Ishikawa (cell line): ENCODE results near the gene TMUB1.
A peak's percentile ranks its signal among the peaks of the same experiment; 100 is the strongest.

ENCODE experiments used
- CEBPB ChIP-seq: IDR thresholded peaks from 2 replicates; pipeline ENCODE4 v1.6.1; 2012
- CREB1 ChIP-seq: IDR thresholded peaks from 2 replicates; pipeline ENCODE4 v1.6.1; 2012; ENCODE audit warnings: low read depth
- EGR1 ChIP-seq: IDR thresholded peaks from 2 replicates; pipeline ENCODE4 v1.6.1; 2012
- EP300 ChIP-seq: IDR thresholded peaks from 2 replicates; pipeline ENCODE4 v1.6.1; 2012; ENCODE audit warnings: borderline replicate concordance
- FOXM1 ChIP-seq: IDR thresholded peaks from 2 replicates; pipeline ENCODE4 v1.6.1; 2012; ENCODE audit warnings: low read depth, borderline replicate concordance
- NFIC ChIP-seq: IDR thresholded peaks from 2 replicates; pipeline ENCODE4 v1.6.1; 2012
- RAD21 ChIP-seq: IDR thresholded peaks from 2 replicates; pipeline ENCODE4 v1.6.1; 2012; ENCODE audit warnings: low read depth
- TAF1 ChIP-seq: IDR thresholded peaks from 2 replicates; pipeline ENCODE4 v1.6.1; 2012; ENCODE audit warnings: low read depth, mild to moderate bottlenecking
- TCF12 ChIP-seq: IDR thresholded peaks from 2 replicates; pipeline ENCODE4 v1.6.1; 2012; ENCODE audit warnings: low read depth
- TEAD4 ChIP-seq: IDR thresholded peaks from 2 replicates; pipeline ENCODE4 v1.6.1; 2012
- YY1 ChIP-seq: IDR thresholded peaks from 2 replicates; pipeline ENCODE4 v1.6.1; 2012; ENCODE audit warnings: low read depth
- ZBTB7A ChIP-seq: IDR thresholded peaks from 2 replicates; pipeline ENCODE4 v1.6.1; 2012; ENCODE audit warnings: low read depth
- TF ChIP-seq, protein P1 (sequence below): IDR thresholded peaks from 2 replicates; pipeline ENCODE4 v1.6.1; 2012
- TF ChIP-seq, protein P2 (sequence below): IDR thresholded peaks from 2 replicates; pipeline ENCODE4 v1.6.1; 2012
- TF ChIP-seq, protein P3 (sequence below): IDR thresholded peaks from 2 replicates; pipeline ENCODE4 v1.6.1; 2012; ENCODE audit warnings: low read depth, mild to moderate bottlenecking

TMUB1 gene

DNA sequence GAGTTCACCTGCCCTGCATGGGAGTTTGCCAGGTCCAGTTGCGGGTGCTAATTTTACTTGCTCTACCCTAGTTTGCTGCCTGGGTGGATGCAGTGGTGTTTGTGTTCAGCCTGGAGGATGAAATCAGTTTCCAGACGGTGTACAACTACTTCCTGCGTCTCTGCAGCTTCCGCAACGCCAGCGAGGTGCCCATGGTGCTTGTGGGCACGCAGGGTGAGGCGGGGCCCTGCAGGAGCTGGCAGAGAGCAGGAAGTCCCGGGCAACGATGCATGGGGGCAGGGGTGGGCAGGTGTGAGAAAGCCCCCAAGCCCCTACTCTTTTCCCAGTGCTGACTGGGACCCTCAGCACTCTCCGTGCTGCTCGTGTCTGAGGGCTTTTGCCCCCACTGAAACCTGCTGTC is 34.3 kb upstream of the TMUB1 start:
- TF ChIP-seq, protein P1, sequence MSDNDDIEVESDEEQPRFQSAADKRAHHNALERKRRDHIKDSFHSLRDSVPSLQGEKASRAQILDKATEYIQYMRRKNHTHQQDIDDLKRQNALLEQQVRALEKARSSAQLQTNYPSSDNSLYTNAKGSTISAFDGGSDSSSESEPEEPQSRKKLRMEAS, result no peak
- no peak for TF ChIP-seq ZBTB7A
- TF ChIP-seq, protein P2, sequence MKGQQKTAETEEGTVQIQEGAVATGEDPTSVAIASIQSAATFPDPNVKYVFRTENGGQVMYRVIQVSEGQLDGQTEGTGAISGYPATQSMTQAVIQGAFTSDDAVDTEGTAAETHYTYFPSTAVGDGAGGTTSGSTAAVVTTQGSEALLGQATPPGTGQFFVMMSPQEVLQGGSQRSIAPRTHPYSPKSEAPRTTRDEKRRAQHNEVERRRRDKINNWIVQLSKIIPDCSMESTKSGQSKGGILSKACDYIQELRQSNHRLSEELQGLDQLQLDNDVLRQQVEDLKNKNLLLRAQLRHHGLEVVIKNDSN, result no peak
- no peak for TF ChIP-seq CREB1
- TF ChIP-seq FOXM1, result no peak
- no peak for TF ChIP-seq TCF12
- TF ChIP-seq EP300, result no peak
- no peak for TF ChIP-seq NFIC
- TF ChIP-seq TAF1, result no peak
- TF ChIP-seq TEAD4, result no peak
- TF ChIP-seq, protein P3, sequence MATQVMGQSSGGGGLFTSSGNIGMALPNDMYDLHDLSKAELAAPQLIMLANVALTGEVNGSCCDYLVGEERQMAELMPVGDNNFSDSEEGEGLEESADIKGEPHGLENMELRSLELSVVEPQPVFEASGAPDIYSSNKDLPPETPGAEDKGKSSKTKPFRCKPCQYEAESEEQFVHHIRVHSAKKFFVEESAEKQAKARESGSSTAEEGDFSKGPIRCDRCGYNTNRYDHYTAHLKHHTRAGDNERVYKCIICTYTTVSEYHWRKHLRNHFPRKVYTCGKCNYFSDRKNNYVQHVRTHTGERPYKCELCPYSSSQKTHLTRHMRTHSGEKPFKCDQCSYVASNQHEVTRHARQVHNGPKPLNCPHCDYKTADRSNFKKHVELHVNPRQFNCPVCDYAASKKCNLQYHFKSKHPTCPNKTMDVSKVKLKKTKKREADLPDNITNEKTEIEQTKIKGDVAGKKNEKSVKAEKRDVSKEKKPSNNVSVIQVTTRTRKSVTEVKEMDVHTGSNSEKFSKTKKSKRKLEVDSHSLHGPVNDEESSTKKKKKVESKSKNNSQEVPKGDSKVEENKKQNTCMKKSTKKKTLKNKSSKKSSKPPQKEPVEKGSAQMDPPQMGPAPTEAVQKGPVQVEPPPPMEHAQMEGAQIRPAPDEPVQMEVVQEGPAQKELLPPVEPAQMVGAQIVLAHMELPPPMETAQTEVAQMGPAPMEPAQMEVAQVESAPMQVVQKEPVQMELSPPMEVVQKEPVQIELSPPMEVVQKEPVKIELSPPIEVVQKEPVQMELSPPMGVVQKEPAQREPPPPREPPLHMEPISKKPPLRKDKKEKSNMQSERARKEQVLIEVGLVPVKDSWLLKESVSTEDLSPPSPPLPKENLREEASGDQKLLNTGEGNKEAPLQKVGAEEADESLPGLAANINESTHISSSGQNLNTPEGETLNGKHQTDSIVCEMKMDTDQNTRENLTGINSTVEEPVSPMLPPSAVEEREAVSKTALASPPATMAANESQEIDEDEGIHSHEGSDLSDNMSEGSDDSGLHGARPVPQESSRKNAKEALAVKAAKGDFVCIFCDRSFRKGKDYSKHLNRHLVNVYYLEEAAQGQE, result no peak

DNA sequence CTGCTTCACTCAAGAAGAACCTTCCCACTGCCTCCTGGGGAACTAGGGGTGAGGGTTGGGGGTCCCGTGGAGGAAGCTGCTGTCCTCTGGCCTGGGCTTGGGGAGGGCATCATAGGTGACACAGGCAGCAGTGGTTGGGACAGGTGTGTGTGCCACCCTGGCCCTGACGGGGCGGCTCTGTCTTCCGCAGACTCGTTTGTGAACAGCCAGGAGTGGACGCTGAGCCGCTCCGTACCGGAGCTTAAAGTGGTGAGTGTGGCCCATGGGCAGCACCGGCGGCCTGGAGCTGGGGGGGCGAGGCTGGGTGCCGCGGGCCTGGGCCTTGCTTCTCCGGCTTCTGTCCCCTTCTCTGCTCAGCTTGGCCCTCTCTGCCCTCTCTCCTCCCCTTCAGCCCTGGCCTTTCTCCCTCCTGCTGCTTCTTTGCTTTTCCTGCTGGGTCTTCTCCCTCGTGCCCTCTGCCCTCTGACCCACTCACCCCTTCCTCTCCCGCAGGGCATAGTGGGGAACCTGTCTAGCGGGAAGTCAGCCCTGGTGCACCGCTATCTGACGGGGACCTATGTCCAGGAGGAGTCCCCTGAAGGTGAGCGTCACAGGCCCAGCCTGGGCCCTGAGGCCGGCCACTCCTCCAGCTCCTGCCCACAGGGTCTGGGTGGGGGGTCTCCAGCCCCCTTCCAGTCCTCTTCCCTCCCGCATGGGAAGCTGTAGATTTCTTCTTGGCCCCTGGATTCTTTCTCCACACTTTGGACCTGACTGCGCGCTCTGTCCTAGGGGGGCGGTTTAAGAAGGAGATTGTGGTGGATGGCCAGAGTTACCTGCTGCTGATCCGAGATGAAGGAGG is 33.5 kb upstream of the TMUB1 start:
- TF ChIP-seq, protein P2, result no peak
- TF ChIP-seq ZBTB7A, result no peak

DNA sequence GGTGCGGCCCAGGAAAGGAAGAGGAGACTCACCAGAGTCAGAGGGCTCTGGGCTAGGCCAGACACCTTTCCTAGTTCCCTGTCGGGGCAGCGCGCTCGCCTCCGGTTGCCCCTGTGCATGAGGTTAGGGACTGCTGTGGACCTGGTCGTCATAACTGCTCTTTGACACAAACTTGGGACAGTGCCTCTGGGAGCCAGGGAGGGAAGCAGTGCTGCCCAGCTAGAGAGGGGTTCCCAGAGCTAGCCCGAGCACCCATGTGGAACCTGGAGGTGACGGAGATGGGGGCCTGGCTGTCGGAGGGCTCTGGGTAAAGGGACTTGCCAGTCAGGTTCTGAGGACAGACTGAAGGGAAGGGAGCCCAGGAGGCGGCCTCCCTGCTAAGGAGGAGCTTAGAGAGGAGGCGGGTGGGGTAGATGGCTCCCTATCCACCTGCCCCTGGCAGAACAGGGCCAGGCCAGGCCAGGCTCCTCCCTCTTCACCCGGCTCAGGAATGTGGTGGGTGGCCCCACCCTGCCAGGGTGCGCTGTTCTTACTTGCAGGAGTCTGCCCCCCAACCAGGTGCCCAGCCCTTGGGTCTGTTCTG is 32.6 kb upstream of the TMUB1 start:
- TF ChIP-seq TCF12, result peak; percentile 45; the same call in 1 of the 2 replicates
- TF ChIP-seq ZBTB7A, result no peak; the same call in 1 of the 2 replicates
- TF ChIP-seq EP300, result no peak
- TF ChIP-seq TAF1, result peak; percentile 89
- TF ChIP-seq EGR1, result peak; percentile 43
- no peak for TF ChIP-seq CEBPB
- peak; percentile 84 for TF ChIP-seq TEAD4
- TF ChIP-seq, protein P3, result no peak
- TF ChIP-seq NFIC, result no peak; the same call in 1 of the 2 replicates
- TF ChIP-seq FOXM1, result no peak
- no peak for TF ChIP-seq CREB1
- 0 out of 2 replicates have a peak, but pooled peaks have one; percentile 39 for TF ChIP-seq YY1
- TF ChIP-seq, protein P1, result peak; percentile 53; the same call in 1 of the 2 replicates
- no peak for TF ChIP-seq RAD21
- TF ChIP-seq, protein P2, result no peak

DNA sequence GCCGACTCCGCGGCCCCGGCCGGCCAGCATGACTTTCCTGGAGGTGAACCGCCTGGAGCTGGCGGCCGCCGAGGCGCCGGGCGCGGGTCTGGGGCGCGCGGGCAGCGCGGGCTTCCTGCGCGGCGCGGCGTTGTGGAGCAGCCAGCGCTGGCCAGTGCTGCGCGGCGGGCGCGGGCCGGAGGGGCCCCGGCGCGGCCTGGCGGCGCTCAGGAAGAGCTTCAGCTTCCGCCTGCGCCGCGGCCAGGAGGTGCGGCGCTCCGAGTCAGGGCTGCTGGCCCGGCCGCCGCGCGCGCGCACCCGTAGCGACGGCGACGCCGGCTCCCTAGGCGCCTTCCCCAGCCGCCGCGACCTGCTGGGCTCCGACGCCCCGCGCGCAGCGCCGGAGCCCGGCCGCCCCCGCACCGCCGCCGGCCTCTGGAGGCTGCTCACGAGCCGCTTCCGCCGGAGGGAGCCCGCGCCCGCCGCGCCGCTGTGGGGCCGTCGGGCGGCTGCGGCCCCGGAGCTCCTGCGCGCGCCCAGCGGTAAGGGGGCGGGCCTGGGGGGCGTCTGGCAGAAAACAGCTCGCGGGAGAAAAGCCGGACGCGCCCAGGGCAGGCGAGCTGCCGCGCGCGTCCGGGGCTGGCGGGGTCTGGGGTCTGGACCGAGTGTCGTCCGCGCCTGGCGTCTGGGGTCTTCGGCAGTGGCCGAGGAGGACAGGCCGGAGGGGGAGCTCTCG is 32.0 kb upstream of the TMUB1 start:
- TF ChIP-seq ZBTB7A (peak; percentile 68; the same call in 1 of the 2 replicates), CEBPB (no peak), RAD21 (no peak)
